PC-9 (cell line): ENCODE data around the gene KIAA0513.

ENCODE experiments used
- EZH2 ChIP-seq: fragments of 200-600 bp; sonication (generic); IDR thresholded peaks from 2 replicates; pipeline ENCODE4 v1.8.0; 2017; ENCODE audit warnings: antibody characterized with exemption, low read depth
- TF ChIP-seq, protein P1 (sequence below): fragments of 200-600 bp; sonication (generic); conservative IDR thresholded peaks from 2 replicates; pipeline ENCODE4 v1.6.1; 2017; ENCODE audit warnings: mixed run types, antibody characterized with exemption, mild to moderate bottlenecking, moderate library complexity

DNA sequence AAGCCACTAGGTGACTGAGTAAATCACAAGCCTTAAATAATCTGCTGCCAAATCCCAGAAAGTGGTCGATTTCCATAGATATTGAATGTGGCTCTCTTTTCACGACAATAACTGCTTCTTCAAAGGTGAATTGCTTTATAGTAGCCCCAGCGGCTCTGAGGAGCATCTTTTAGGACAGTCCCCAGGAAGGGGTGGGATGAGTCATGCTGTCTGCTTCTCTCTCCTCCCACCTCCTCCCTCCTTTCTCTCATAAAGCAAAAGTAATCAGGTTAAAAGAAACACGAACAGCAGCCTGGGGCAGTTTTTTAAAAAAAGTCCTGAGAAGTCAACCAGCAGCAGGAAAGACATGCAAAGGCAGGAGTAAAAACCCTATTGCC is 1.8 kb downstream of the KIAA0513 start:
- TF ChIP-seq, protein P1, sequence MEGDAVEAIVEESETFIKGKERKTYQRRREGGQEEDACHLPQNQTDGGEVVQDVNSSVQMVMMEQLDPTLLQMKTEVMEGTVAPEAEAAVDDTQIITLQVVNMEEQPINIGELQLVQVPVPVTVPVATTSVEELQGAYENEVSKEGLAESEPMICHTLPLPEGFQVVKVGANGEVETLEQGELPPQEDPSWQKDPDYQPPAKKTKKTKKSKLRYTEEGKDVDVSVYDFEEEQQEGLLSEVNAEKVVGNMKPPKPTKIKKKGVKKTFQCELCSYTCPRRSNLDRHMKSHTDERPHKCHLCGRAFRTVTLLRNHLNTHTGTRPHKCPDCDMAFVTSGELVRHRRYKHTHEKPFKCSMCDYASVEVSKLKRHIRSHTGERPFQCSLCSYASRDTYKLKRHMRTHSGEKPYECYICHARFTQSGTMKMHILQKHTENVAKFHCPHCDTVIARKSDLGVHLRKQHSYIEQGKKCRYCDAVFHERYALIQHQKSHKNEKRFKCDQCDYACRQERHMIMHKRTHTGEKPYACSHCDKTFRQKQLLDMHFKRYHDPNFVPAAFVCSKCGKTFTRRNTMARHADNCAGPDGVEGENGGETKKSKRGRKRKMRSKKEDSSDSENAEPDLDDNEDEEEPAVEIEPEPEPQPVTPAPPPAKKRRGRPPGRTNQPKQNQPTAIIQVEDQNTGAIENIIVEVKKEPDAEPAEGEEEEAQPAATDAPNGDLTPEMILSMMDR = no peak
- no peak for TF ChIP-seq EZH2
